Tibial nerve (tissue), 4 donors: ENCODE measurements around the gene DDX10. TPM values are rescaled to one million over a fixed set of nuclear protein-coding genes. Genes with fewer than 3 reads are reported as not detected.

ENCODE experiments used
- DNase-seq, 2 donors: peaks; one replicate each; pipeline ENCODE4 v3.0.0-alpha.2; 2019; ENCODE audit warnings: low spot score in 2 of 2
- H3K27ac ChIP-seq, 4 donors: fragments of 200-600 bp; sonication (generic) in 3 of 4; one replicate each; pipeline ENCODE4 v1.5.1; 2017 to 2019; ENCODE audit warnings: mild to moderate bottlenecking in 1 of 4
- H3K27me3 ChIP-seq, 2 donors: fragments of 200-600 bp; sonication (generic) in 1 of 2; one replicate each; pipeline versions ENCODE4 v1.5.1 to v1.6.0; 2017 to 2019
- H3K36me3 ChIP-seq, 3 donors: fragments of 200-600 bp; sonication (generic); one replicate each; pipeline ENCODE4 v1.5.1; 2018 to 2019
- H3K4me1 ChIP-seq, 4 donors: fragments of 200-600 bp; sonication (generic) in 3 of 4; one replicate each; pipeline ENCODE4 v1.5.1; 2017 to 2019
- H3K4me3 ChIP-seq, 4 donors: fragments of 200-600 bp; sonication (generic) in 3 of 4; one replicate each; pipeline ENCODE4 v1.5.1; 2017 to 2019; ENCODE audit warnings: mild to moderate bottlenecking in 1 of 4, moderate library complexity in 1 of 4
- H3K9me3 ChIP-seq, 4 donors: fragments of 200-600 bp; sonication (generic) in 3 of 4; one replicate each; pipeline ENCODE4 v1.5.1; 2017 to 2019
- CTCF ChIP-seq, 5 experiments: fragments of 200-600 bp in 3 of 5; fragments of 450-650 bp in 2 of 5; sonication (generic) in 3 of 5; IDR thresholded peaks; one replicate each; pipeline ENCODE4 v1.5.1; 2016 to 2019; ENCODE audit warnings: antibody characterized with exemption in 5 of 5, mild to moderate bottlenecking in 3 of 5, moderate library complexity in 2 of 5
- EP300 ChIP-seq, 2 donors: sonication (generic); formaldehyde crosslinking; IDR thresholded peaks; one replicate each; pipeline ENCODE4 v1.6.1; 2017; ENCODE audit warnings: antibody characterized with exemption in 2 of 2, mild to moderate bottlenecking in 1 of 2
- POLR2A ChIP-seq, 2 donors: fragments of 450-650 bp; IDR thresholded peaks; one replicate each; pipeline ENCODE4 v1.6.1; 2017; ENCODE audit warnings: antibody characterized with exemption in 2 of 2, mild to moderate bottlenecking in 2 of 2, moderate library complexity in 2 of 2
- WGBS, 2 donors: methylation state at CpG; one replicate each; pipeline ENCODE4 v1.1.5; 2018; 5-methylcytosine and 5-hydroxymethylcytosine counted together
- total RNA-seq, 4 donors: library from RNA; depleted of rRNA; stranded (reverse); fragments of >200 nt; gene quantifications; one replicate each; pipeline ENCODE4 v1.1.0, GENCODE V29; 2016

DDX10 gene
- total RNA-seq, 4 donors from 2014 or later: 23.1 to 94.7 (median 31.6) TPM

GRCh38 chr11:108966978-108967377 is 302.1 kb downstream of the DDX10 start:
- TF ChIP-seq EP300 (IDR thresholded peaks at IDR 0.05) (no peak), CTCF (IDR thresholded peaks at IDR 0.05) (no peak), POLR2A (IDR thresholded peaks at IDR 0.05) (no peak)
- Histone ChIP-seq H3K27me3 (no peaks in the 10 kb centered on the region), H3K27ac (no peak overlapping the region), H3K4me3 (no peak overlapping the region), H3K4me1 (no peaks in the 10 kb centered on the region), H3K9me3 (no peaks in the 10 kb centered on the region), H3K36me3 (no peaks in the 10 kb centered on the region)
- 38 to 54% methylated on average over 3 of the region's 3 CpGs for WGBS, 2 donors
- DNase-seq: no peak

GRCh38 chr11:108967571-108967970 is 302.7 kb downstream of the DDX10 start:
- no peak for DNase-seq
- WGBS, 2 donors: 45 to 60% methylated on average over 7 of the region's 7 CpGs
- Histone ChIP-seq H3K4me3 (no peak overlapping the region), H3K36me3 (no peaks in the 10 kb centered on the region), H3K27me3 (no peaks in the 10 kb centered on the region), H3K9me3 (no peaks in the 10 kb centered on the region), H3K4me1 (no peaks in the 10 kb centered on the region), H3K27ac (no peak overlapping the region)
- TF ChIP-seq POLR2A (IDR thresholded peaks at IDR 0.05): no peak
- no peak for TF ChIP-seq CTCF (IDR thresholded peaks at IDR 0.05)
- no peak for TF ChIP-seq EP300 (IDR thresholded peaks at IDR 0.05)

GRCh38 chr11:108970221-108970991 is 305.5 kb downstream of the DDX10 start:
- Histone ChIP-seq H3K9me3 (no peaks in the 10 kb centered on the region), H3K4me3 (no peak overlapping the region), H3K4me1 (no peaks in the 10 kb centered on the region), H3K27ac (no peak overlapping the region), H3K36me3 (no peaks in the 10 kb centered on the region), H3K27me3 (no peaks in the 10 kb centered on the region)
- no peak for DNase-seq
- WGBS, 2 donors: 83 to 90% methylated on average over 6 of the region's 6 CpGs
- no peak for TF ChIP-seq EP300 (IDR thresholded peaks at IDR 0.05)
- no peak for TF ChIP-seq CTCF (IDR thresholded peaks at IDR 0.05)
- TF ChIP-seq POLR2A (IDR thresholded peaks at IDR 0.05): no peak

GRCh38 chr11:108973402-108974162 is 308.7 kb downstream of the DDX10 start:
- WGBS, 2 donors: 69 to 74% methylated on average over 12 of the region's 12 CpGs
- TF ChIP-seq CTCF (IDR thresholded peaks at IDR 0.05) (no peak), EP300 (IDR thresholded peaks at IDR 0.05) (no peak), POLR2A (IDR thresholded peaks at IDR 0.05) (no peak)

GRCh38 chr11:108975026-108975425 is 310.2 kb downstream of the DDX10 start:
- Histone ChIP-seq H3K36me3 (no peaks in the 10 kb centered on the region), H3K27ac (no peak overlapping the region), H3K4me1 (no peaks in the 10 kb centered on the region), H3K27me3 (no peaks in the 10 kb centered on the region), H3K4me3 (no peak overlapping the region), H3K9me3 (no peaks in the 10 kb centered on the region)
- no peak for TF ChIP-seq EP300 (IDR thresholded peaks at IDR 0.05)
- TF ChIP-seq POLR2A (IDR thresholded peaks at IDR 0.05): no peak
- TF ChIP-seq CTCF (IDR thresholded peaks at IDR 0.05): no peak
- WGBS, 2 donors: 53 to 67% methylated on average over 2 of the region's 2 CpGs
- no peak for DNase-seq

More at GRCh38 chr11:108973402-108974162, 308.7 kb downstream of the DDX10 start:
- DNase-seq: no peak
- Histone ChIP-seq H3K4me3 (no peak overlapping the region), H3K36me3 (no peaks in the 10 kb centered on the region), H3K27ac (no peak overlapping the region), H3K4me1 (no peaks in the 10 kb centered on the region), H3K9me3 (no peaks in the 10 kb centered on the region), H3K27me3 (no peaks in the 10 kb centered on the region)
